ENCODE data around the gene PROX1.

The PROX1 gene
- total RNA-seq: 0 to 3.4 (median 0.10) reads per million in 17 experiments

- DNase-seq: peak in 3 of 4 experiments; percentile 35 to 49 (median 43)
Measured at GRCh38 chr1:213987927-213988506, at the start of gene PROX1. Gene PROX1, plus strand, starts transcription at chr1:213987973. Its CDS starts 8,563 bp downstream, at chr1:213996536.

DNA sequence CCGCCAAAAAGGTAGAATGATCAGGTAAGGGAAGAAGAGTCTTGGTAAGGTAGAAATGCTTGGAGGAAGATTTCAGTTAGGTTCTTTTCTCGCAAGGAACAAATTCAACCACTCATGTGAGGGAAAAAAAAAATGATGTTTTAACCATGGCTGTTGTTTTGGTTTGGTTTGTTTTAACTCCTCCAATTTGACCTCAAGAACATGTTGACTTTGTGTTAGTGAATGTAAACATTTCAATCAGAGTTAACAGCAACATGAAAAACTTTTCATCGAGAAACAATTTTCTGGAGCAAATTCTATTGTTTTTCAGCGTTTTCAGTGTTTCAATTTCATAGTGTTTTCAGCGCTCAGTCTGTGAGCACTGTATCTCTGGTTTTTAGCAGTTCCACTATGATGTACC lies 49.0 kb upstream of the PROX1 start:
- DNase-seq: no peak

- DNase-seq: no peak
Measured at GRCh38 chr1:213939888-213940287, 47.9 kb upstream of the PROX1 start.

- no peak for DNase-seq
Measured at GRCh38 chr1:213940947-213941346, 46.8 kb upstream of the PROX1 start.

GRCh38 chr1:213942061-213942460 lies 45.7 kb upstream of the PROX1 start:
- DNase-seq: no peak

DNA sequence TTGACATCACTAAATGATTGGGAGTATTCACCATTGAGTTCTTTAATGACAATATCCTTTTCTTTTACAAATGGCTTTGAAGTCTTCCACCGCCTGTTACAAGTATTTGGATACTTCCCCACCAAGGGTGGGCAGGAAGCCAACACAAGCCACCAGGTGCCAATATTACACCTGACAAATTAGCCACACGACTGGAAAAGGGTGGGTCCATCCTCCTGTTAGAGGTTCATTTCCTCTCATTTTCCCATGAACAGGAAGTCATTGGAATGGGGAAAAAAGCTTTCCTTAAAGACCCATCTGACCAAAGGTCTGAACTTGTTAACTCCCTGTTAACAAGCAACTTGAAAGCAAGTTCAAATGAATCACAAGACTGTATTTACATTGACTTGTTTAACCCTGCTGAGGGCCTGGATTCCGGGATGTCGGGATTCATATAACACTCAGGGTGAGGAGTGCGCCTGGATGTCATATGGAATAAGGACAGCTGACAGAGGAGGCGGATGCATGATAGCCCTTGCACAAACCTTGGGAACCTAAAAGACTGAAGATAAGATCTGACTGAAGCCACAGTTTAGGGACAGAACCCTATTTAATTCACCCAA lies 40.5 kb upstream of the PROX1 start:
- no peak for DNase-seq

DNA sequence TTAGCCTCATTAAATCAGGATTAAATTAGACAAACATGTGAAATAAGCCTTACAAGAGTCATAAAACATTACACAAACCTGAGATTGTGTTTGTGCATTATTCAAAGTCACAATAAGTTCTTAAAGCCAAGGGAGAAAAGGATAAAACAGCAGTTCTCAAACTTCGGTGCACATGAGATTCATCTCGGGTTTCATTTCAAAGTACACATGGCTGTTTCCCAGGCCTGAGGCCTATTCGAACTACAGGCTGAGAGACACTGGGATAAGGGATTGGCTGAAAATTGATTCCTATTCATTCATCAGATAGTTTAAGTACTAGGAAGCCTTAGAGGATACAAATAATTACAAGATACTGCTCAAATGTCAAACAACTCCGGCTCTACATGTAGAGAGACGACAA lies 35.9 kb upstream of the PROX1 start:
- no peak for DNase-seq

DNA sequence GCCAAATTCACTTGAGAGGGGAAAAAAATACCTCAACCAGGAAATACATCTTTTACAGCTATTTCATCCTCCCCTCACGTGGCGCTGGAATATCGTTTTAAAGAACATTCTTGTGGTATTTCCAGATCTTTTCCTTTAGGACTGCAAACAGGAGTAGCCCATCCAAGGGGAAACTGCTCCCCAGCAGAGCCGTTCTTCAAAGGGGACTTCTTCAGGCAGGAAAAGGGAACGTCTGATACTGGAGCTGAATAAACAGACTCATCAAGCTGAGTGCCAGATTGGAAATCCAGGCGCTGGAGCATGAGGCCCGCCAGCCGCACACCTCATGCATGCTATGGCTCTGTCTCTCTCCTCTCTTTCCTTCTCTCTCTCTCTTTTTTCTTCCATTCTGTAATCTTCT lies 34.0 kb upstream of the PROX1 start:
- no peak for DNase-seq

GRCh38 chr1:213956295-213956770 lies 31.4 kb upstream of the PROX1 start:
- no peak for DNase-seq

DNA sequence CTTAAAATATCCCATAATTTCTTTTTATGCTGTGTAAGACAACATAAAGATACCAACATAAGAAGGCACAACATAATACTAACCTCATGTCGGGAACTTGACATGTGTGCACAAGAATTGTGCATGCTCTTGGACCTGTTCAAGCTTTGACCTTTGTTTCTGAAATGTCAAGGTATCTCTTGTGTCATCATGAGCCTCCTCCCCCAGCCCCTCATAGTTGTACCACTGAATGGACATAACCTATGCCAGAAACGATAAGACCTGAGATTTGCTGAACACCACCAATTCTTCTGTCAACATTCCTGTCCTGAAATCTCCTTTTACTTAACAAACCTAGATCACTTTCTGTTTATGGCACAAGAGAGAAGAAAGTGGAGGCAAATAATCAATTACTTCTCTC lies 29.4 kb upstream of the PROX1 start:
- DNase-seq: no peak

GRCh38 chr1:213960963-213961362 lies 26.8 kb upstream of the PROX1 start:
- DNase-seq: no peak

- DNase-seq: no peak
Measured at GRCh38 chr1:213962508-213962907, 25.3 kb upstream of the PROX1 start.

DNA sequence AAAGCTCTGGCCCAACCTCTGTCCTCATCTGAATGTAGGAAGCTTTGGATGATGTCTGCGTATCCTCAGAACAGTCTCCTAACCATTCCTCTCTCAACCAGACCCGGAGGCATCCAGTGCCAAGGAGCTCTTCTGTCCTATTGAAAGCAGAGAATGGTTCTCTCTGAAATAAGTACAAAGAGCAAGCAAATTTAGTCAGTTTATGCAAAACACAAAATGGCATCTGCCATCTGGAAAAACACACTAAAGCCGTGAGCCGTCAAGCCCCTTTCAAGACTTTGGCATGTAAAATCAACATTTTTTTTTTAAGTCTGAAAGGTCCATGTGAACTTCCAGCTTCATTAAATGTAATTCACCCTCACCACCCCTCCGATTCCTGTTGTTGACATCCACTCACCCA lies 21.7 kb upstream of the PROX1 start:
- DNase-seq: no peak

GRCh38 chr1:213968146-213968825 lies 19.5 kb upstream of the PROX1 start:
- no peak for DNase-seq

DNA sequence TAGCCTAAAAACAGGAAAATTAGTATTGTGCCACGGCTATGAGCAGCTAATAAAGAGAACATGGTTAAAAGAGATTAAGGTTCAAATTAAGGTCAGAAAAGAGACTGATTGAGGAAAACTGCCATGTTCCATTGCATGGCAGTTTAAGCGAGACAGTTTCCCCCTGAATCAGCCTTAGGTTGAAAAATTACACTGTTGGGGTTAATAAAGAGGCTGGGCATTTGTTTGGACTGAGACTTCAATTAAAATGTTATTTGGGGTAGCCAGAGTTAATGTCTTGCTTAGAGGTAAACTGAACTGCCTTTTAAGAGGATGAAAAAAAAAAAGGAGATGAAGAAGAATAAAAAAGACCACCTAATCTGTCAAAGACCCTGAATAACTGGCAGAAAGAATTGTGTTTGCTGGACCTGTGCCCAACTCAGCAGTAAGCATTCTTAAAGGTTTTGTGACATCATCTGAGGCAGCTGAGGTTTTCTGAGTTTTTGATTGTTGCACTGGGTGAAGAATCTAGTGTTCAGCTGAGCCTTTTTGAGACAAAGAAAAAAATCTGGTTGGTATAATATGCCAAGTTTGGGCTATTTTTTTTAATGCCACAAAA lies 17.7 kb upstream of the PROX1 start:
- no peak for DNase-seq

DNA sequence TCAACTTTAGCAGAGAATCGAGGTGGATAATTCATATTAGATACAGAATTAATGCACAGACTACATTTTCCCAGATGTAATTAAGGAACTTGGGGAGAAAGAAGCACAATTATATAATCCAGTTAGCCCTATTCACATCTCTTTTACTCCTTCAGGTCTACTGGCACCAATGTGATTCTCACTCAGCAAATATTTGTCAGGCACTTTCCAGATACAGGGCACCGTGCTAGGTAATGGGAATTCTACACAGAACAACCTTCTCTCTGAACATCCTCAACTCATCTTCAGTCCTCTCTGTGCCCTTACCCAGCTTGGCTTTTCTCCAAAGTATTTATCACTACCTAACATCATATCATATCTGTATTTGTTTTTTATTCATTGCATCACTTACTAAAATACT lies 15.6 kb upstream of the PROX1 start:
- DNase-seq: no peak

- DNase-seq: no peak
Measured at GRCh38 chr1:213973129-213973528, 14.6 kb upstream of the PROX1 start.

- no peak for DNase-seq
Measured at GRCh38 chr1:213976665-213977485, 10.9 kb upstream of the PROX1 start.

DNA sequence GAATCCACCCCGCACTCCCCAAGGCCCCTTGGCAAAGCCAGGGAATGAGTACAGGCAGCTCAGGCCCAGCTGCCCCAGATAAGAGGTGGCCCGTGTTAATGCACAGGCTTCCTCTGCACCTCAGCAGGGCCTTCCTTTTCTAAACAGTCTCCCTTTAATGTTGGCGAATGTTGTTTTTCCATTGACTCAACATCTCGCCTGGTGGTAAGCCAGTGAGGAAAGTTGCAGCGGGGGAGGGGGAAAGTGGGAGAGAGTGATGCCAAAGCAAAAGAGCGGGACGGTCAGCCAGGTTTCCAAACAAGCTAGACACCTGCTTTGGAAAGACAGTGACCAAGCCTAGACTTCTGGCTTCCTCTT lies 10.3 kb upstream of the PROX1 start:
- DNase-seq: no peak

- no peak for DNase-seq
Measured at GRCh38 chr1:213977909-213978308, 9.9 kb upstream of the PROX1 start.

GRCh38 chr1:213979751-213980586 lies 7.8 kb upstream of the PROX1 start:
- DNase-seq: no peak

- DNase-seq: no peak
Measured at GRCh38 chr1:213980906-213981305, 6.9 kb upstream of the PROX1 start.
